Stimulated activated CD8-positive, alpha-beta memory T cell treated with anti-CD3 and anti-CD28 coated beads, Interleukin-7, amount 100 ng/mL, for 4 hours (primary cell): ENCODE results near the gene RNF31.
"Not testable (repeated sequence)": the region's sequence is repeated elsewhere in the genome, so short reads cannot be mapped to it uniquely, and the experiment has no call there.

Experiments used
- DNase-seq, 2 donors: peaks; one replicate each; pipeline ENCODE4 v3.0.0-alpha.2; 2020; ENCODE audit warnings: low read depth in 2 of 2

The RNF31 gene

GRCh38 chr14:24202538-24202937 is 55.2 kb downstream of the RNF31 start:
- not testable (repeated sequence) for DNase-seq

GRCh38 chr14:24203249-24203886 is 56.1 kb downstream of the RNF31 start:
- DNase-seq = not testable (repeated sequence)

GRCh38 chr14:24204163-24205146 is 57.2 kb downstream of the RNF31 start:
- DNase-seq = no peak

GRCh38 chr14:24206260-24207103 is 59.2 kb downstream of the RNF31 start:
- DNase-seq = no peak

GRCh38 chr14:24207104-24207551 is 59.8 kb downstream of the RNF31 start:
- DNase-seq = no peak

- DNase-seq = no peak
These were observed 60.3 kb downstream of the RNF31 start for GRCh38 chr14:24207625-24208024.
